ENCODE results near the gene RTN4RL2.
A peak's percentile ranks its signal among the peaks of the same experiment; 100 is the strongest.

The RTN4RL2 gene

DNA sequence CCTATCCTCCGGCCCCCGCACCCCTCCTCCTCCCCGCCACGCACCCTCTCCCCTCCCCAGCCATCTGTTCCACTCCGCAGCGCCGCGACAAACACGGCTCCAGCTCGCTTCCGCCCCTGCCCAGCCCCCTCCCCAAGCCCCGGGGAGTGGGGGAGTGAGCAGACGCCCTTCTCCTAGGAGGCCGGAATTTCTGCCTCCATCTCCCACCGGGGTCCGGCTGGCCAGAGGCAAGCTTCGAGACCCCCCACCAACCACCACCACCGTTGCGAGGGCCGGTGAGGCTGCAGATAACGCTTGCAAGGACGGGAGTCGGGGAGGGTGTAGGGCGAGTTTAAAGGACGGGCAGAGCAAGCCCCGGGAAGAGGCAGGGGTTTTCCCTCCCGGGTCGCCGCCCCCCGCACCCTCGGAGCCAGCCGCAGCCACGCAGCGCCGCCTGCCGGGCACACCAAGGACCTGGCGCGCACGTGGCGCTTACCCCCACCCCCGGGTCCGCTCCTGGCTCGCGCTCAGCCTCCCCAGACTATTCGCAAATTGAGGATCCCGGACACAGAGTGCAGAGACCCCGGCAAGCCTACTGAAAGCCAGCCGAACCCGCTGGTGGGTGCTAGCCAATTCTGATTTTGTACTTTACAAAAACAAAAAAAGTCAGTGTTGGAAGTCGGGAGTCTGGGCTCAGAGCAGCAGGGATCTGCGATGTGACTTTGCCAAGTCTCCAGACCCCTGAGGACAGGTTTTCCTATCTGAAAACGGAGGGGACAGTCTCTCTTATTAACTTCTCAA lies 22.6 kb downstream of the RTN4RL2 start:
- Histone ChIP-seq H3K4me1 (ENCODE audit: insufficient read depth, low read length, severe bottlenecking) (peaks cover 29% of the 10 kb centered on the region), H3K36me3 (ENCODE audit: insufficient read depth, low read length) (peaks cover 37% of the 10 kb centered on the region), H3K4me2 (ENCODE audit: low read length) (peak overlapping the region; percentile 60), H3K9me2 (ENCODE audit: low read depth, low read length) (no peaks in the 10 kb centered on the region), H3K27me3 (ENCODE audit: insufficient read depth, low read length) (no peaks in the 10 kb centered on the region; the same call in 1 of the 2 replicates), H2AFZ (ENCODE audit: low read length) (no peak overlapping the region), H4K20me1 (ENCODE audit: insufficient read depth, low read length) (no peaks in the 10 kb centered on the region), H3F3A (ENCODE audit: insufficient read depth, low read length) (no peaks in the 10 kb centered on the region), H3K9me3 (ENCODE audit: low read length) (no peaks in the 10 kb centered on the region), H3K9ac (ENCODE audit: low read length) (peak overlapping the region; percentile 18; the same call in 1 of the 2 replicates), H3K79me2 (ENCODE audit: insufficient read depth, low read length) (no peaks in the 10 kb centered on the region), H3K4me3 (ENCODE audit: low read depth, low read length, poor library complexity, severe bottlenecking) (peak overlapping the region; percentile 44), H3K27ac (ENCODE audit: low read depth, low read length, poor library complexity, severe bottlenecking) (no peak overlapping the region)
- TF ChIP-seq EZH2 (IDR thresholded peaks at IDR 0.05; ENCODE audit: borderline replicate concordance, low read length), result no peak
- TF ChIP-seq, protein P1, sequence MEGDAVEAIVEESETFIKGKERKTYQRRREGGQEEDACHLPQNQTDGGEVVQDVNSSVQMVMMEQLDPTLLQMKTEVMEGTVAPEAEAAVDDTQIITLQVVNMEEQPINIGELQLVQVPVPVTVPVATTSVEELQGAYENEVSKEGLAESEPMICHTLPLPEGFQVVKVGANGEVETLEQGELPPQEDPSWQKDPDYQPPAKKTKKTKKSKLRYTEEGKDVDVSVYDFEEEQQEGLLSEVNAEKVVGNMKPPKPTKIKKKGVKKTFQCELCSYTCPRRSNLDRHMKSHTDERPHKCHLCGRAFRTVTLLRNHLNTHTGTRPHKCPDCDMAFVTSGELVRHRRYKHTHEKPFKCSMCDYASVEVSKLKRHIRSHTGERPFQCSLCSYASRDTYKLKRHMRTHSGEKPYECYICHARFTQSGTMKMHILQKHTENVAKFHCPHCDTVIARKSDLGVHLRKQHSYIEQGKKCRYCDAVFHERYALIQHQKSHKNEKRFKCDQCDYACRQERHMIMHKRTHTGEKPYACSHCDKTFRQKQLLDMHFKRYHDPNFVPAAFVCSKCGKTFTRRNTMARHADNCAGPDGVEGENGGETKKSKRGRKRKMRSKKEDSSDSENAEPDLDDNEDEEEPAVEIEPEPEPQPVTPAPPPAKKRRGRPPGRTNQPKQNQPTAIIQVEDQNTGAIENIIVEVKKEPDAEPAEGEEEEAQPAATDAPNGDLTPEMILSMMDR (IDR thresholded peaks at IDR 0.05; ENCODE audit: low read length), result peak; percentile 67

DNA sequence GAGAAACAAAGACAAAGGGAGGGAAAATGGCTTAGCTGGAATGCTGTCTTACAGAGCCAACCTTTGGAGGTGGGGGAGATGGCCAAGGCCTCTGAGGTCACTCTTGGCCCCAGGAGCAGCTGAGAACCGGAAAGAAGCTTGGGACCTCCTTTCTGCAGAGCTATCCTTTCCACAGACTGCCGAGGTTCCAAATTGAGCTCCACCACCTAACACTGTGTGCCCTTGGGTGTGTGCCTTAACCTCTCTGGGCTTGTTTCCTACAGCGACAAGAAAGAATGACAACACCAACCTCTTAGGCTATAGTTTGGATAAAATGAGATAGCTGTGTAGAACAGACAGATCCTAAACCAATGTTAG lies 23.2 kb downstream of the RTN4RL2 start:
- Histone ChIP-seq H3F3A (ENCODE audit: insufficient read depth, low read length) (no peaks in the 10 kb centered on the region), H3K4me2 (ENCODE audit: low read length) (peak overlapping the region; percentile 60), H3K9me3 (ENCODE audit: low read length) (no peaks in the 10 kb centered on the region), H3K27me3 (ENCODE audit: insufficient read depth, low read length) (no peaks in the 10 kb centered on the region), H2AFZ (ENCODE audit: low read length) (no peak overlapping the region), H3K4me1 (ENCODE audit: insufficient read depth, low read length, severe bottlenecking) (peaks cover 29% of the 10 kb centered on the region), H3K27ac (ENCODE audit: low read depth, low read length, poor library complexity, severe bottlenecking) (no peak overlapping the region), H3K9ac (ENCODE audit: low read length) (peak overlapping the region; percentile 18; the same call in 1 of the 2 replicates), H3K79me2 (ENCODE audit: insufficient read depth, low read length) (no peaks in the 10 kb centered on the region), H3K9me2 (ENCODE audit: low read depth, low read length) (no peaks in the 10 kb centered on the region), H3K4me3 (ENCODE audit: low read depth, low read length, poor library complexity, severe bottlenecking) (peak overlapping the region; percentile 44), H4K20me1 (ENCODE audit: insufficient read depth, low read length) (no peaks in the 10 kb centered on the region), H3K36me3 (ENCODE audit: insufficient read depth, low read length) (peaks cover 43% of the 10 kb centered on the region)
- TF ChIP-seq EZH2 (IDR thresholded peaks at IDR 0.05; ENCODE audit: borderline replicate concordance, low read length), result no peak
- TF ChIP-seq, protein P1 (IDR thresholded peaks at IDR 0.05; ENCODE audit: low read length), result no peak

DNA sequence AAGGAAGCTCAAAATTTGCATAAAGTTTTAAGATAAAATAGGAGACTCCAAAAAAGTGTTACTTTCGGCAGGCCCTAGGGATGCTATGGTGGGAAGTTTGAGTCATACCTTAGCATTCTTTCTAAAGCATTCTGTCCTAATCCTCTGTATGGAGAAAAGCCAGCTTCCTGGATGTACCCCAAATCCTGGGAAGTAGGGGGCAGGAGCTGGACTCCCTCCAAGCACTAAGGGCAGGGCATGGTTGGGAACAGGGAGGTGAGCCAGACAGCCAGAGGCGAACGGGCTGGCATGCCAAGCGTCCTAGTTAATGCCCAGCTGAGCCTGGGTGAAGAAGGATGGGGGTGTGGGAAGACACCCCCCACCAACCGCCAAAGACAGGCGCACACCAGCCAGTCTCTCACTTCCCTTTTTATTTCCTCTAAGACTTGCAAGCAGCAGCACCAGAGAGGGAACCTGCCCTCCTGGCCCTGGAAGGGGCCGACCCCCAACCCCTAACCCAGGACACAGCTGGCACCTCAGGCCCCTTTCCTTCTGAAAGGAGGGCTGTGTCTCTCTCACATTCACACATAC lies 23.9 kb downstream of the RTN4RL2 start:
- Histone ChIP-seq H3K9me3 (ENCODE audit: low read length) (no peaks in the 10 kb centered on the region), H3K4me1 (ENCODE audit: insufficient read depth, low read length, severe bottlenecking) (peaks cover 29% of the 10 kb centered on the region), H3K27me3 (ENCODE audit: insufficient read depth, low read length) (no peaks in the 10 kb centered on the region), H3K9ac (ENCODE audit: low read length) (no peak overlapping the region), H3K27ac (ENCODE audit: low read depth, low read length, poor library complexity, severe bottlenecking) (no peak overlapping the region), H3K79me2 (ENCODE audit: insufficient read depth, low read length) (no peaks in the 10 kb centered on the region), H3K4me2 (ENCODE audit: low read length) (peak overlapping the region; percentile 27; the same call in 1 of the 2 replicates), H3F3A (ENCODE audit: insufficient read depth, low read length) (no peaks in the 10 kb centered on the region), H3K9me2 (ENCODE audit: low read depth, low read length) (no peaks in the 10 kb centered on the region), H3K4me3 (ENCODE audit: low read depth, low read length, poor library complexity, severe bottlenecking) (no peak overlapping the region), H2AFZ (ENCODE audit: low read length) (no peak overlapping the region), H3K36me3 (ENCODE audit: insufficient read depth, low read length) (peaks cover 49% of the 10 kb centered on the region), H4K20me1 (ENCODE audit: insufficient read depth, low read length) (no peaks in the 10 kb centered on the region)
- TF ChIP-seq, protein P1 (IDR thresholded peaks at IDR 0.05; ENCODE audit: low read length), result no peak
- TF ChIP-seq EZH2 (IDR thresholded peaks at IDR 0.05; ENCODE audit: borderline replicate concordance, low read length), result no peak
